ENCODE measurements around the gene UMOD.
"Not testable (repeated sequence)": the region's sequence is repeated elsewhere in the genome, so short reads cannot be mapped to it uniquely, and the experiment has no call there.

The UMOD gene

DNA sequence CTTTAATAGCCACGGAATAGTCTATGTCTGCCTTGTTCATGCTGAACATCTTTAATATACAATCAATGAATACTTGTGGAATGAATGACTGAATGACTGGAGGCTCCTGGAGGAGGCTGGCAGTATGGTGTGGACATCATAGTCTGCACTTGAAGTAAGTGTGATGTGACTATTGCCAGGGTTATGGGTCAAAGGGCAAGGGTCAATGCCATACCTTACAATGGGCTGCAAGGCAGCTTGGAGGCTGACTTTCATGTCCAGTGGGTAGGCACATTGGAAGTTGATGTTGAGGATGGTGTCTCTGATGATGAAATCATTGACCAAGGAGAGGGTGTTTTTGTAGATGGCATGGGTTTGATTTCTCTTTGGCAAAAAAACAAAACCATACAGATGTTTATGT is 33.1 kb downstream of the UMOD start:
- no peak for DNase-seq

DNA sequence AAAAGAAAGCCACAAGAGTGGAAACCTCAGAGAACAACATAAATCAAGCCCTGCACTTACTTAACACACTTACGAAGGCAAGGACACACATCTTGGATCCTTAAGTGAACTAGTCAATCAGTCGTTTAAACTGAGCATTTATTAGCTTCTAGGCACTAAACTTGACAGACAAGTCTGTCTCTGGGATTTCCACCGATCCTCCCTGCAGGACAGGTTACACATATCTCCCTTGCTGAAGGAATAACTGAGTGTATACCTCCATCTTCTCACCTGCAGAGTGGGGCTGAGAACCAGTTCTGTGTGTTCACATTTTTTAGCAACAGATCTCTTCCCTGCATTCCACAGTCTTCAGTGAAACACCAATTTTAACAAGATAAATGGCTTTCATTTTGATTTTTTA is 34.1 kb downstream of the UMOD start:
- no peak for DNase-seq

DNA sequence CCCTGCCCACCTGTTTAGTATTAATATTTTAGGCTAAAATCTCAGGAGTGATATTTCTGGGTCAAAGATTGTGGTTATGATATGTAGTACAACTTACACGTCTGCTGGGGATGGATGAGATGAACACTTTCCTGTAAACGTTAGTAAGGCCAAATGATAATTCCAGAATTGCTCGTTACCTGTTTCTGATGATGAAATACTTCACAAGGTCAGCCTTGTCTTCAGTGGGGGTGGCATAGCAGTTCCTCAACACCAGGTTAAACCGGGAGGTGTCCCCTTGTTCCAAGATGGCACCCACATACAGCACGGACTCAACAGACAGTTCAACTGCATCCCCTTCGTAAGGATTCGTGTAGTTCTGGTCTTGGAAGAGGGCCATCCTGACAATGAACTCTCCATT is 34.5 kb downstream of the UMOD start:
- no peak for DNase-seq

DNA sequence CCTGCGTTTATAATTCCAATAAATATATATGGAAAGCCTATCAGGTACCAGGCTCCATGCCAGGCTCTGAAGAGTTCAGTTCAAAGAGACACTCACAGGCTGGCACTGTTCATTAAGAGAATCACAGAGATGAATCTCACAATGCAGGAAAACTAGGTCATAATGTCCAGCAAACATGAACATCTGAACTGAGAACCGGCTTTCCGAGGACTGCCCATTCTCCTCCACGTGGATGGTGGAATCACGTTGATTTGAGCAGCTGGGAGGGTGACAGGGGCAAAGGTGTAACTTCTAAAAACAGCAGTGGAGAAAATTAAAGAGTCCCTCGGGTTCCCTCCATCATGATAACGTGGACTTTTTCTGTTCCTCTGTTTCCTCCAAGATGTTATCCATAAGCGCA is 35.4 kb downstream of the UMOD start:
- DNase-seq, result no peak

DNA sequence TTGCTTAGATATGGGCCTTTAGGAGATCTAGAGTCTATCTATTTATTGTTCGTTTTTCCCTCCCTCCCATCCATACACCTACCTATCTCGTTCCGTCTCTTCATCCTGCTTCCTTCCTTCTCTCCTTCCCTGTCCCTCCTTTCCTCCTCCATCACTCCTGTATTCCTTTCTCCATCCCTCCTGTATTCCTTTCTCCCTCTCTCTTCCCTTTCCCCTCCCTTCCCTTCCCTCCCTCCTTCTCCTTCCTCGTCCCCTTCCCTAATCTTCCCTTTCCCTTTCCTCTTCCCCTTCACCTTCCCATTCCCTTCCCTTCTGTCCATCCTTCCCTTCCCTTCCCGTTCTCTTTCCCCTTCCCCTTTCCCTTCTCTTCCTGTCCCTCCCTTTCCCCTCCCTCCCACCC is 35.8 kb downstream of the UMOD start:
- no peak for DNase-seq

DNA sequence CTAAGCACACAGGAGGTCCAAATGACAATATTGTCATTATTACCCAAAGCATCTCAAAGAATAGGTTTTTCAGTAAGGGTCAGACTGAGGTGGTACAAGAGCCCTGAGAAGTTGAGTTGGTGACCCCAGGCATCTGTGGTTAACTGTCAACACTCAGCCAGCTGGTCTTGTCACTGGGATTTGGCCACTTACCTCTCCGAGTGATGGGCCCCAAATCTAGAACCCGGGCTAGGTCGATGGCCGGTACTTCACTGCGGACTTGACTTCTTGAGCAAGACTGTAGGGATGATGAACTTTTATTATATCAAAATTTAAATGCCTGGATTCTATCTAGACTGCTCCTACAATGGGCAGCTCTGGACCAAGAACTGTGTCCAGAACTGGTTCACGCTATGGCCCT is 36.8 kb downstream of the UMOD start:
- DNase-seq, result no peak

DNA sequence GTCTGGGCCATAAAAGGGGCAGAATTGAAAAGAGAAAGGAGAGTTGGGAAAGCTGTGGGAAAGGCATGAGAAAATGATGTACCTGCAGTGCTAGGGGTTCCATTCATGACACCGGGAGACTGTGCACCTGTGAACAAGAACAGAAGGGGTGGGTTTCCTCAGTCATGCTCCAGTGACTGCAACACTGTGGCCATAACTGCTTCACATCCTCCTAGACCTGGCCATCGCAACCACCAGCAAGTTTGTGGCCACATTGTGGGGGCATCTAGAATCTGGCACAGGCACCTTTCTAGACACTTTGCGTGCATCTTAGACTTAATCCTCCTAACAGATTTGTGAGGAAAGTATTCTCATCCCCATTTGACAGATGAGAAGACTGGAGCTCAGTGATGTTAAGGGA is 37.9 kb downstream of the UMOD start:
- no peak for DNase-seq

DNA sequence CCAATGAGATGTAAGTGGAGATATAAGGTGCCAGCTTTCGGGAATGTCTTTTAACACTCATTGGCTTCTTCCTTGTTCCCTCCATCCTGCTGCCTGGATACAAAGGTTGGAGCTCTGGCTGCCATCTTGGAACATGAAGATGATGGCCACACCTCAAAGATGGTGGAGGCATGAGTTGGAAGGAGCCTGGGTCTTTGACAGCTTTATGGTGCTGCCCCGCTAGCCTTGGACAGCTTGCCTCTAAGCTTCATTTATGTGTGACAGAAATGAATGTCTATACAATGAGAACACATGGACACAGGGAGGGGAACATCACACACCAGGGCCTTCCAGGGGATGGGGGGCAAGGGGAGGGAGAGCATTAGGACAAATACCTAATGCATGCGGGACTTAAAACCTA is 38.8 kb downstream of the UMOD start:
- no peak for DNase-seq

DNA sequence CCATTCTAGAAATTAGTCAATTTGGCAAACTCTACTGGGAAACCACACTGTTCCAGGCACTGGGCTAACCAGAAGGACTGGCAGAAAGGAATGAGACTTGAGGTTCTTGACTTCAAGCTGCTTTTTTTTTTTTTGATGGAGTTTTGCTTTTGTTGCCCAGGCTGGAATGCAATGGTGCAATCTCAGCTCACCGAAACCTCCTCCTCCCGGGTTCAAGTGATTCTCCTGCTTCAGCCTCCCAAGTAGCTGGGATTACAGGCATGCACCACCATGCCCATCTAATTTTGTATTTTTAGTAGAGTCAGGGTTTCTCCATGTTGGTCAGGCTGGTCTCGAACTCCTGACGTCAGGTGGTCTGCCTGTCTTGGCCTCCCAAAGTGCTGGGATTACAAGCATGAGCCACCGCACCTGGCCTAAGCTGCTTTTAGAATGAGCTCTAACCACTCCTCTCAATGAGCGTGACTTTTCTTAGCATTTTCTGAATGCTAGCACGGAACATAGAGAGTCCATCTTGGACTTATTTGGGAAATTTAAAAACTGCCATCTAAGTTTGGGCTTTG is 39.9 kb downstream of the UMOD start:
- not testable (repeated sequence) for DNase-seq

DNA sequence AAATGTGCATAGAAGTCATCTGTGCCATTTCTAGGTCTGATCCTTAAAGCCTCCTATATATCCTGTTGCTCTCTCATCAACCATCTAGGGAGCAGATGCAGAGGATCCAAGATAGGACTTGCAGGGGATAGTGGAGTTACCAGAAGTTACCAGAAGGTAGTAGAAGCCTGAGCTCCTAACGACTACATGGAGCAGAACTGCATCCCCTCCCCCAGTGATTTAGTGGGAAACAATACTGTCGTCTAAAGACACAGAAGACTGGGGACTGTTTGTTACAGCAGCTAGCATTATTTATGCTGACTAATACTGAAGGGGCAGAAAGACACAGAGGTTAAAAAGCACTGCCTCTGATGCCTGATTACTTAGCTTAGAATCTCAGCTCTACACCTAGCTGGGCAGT is 41.0 kb downstream of the UMOD start:
- no peak for DNase-seq

DNA sequence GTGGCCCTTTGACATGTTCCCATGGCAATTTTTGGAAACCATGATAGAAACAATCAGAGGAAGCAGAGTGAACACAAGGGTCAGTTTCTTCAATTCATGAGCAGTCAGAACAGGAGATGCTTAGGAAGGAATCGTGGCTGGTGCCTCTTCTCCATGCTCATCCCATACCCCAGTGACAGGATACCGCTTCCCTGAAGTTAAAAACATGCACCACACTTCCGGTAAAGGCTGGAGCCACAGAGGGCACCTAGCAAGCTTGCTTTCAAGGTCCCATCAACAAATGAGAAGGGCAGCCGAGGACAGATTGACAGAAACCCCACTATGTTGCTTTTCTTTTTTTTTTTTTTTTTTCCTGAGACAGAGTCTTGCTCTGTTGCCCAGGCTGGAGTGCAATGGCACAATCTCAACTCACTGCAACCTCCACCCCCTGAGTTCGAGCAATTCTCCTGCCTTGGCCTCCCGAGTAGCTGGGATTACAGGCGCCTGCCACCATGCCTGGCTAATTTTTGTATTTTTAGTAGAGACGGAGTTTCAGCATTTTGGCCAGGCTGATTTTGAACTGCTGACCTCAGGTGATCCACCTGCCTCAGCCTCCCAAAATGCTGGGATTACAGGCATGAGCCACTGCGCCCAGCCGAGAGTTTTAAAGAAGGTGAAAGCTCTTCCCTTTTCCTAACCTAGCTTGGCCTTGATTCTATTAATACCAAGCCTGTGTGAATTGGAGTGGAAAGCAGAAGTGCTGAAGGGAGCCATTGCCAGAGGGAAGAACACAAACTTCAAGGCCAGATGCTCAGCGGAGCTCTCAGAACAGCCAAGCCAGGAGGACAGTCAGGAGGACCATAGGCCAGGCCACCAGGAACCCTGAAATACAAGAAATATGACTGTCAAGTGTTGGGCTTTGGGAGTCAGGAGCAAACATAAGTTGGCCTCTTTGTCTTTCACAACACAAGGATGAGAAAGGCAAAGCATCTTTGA is 41.8 kb downstream of the UMOD start:
- no peak for DNase-seq

DNA sequence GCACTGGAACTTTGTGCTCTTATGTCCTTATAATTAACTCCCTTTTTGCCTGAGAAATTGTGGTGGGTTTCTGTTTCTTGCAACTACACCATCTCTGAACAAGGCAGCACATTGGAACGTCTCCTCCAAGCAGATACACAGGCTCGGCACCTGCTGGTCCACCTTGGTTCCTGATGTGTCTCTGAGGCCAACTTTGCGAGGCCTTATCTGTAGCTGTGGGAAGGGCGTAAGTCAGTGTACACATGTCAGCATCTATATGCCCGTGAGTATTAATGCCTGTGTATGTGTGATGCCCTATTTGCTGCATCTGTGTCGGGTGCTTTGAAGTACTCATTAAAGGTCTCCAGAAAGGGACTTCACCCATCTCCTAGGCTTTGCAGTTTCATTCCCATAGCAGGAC is 42.7 kb downstream of the UMOD start:
- DNase-seq, result no peak

DNA sequence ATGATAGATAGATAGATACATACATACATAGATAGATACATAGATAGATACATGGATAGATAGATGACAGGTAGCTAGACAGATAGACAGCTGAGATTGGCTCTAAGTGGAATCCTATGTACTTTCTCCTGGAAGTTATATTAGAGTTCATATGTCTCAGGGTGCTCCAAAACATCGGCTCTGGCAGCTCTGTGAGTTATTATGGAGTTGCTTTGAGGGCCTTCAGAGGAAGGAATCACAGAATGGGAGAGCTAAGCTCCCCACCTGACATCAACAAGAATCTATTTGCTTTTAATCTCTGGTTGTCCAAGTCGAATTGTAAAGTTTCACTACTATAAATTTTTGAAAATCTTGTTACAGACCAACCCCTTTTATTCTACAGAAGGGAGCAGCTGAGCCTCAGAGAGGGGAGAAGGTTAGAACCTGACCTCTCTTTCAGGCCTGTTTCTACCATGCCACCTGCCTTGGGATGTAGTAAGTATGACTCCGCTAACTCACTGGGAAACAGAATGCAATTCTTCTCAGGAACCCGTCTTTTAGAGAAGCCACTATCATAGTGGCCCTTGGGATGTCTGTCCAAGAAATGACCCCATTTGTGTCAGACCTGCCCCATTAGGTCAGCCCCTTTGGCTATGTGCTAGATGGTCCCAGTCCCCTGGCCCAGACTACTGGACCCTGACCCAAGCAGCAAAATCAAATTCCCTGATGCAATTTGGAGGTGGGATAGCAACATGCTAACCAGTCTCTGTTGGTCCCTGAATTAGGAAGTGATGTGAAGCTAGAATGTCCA is 43.5 kb downstream of the UMOD start:
- DNase-seq, result no peak

DNA sequence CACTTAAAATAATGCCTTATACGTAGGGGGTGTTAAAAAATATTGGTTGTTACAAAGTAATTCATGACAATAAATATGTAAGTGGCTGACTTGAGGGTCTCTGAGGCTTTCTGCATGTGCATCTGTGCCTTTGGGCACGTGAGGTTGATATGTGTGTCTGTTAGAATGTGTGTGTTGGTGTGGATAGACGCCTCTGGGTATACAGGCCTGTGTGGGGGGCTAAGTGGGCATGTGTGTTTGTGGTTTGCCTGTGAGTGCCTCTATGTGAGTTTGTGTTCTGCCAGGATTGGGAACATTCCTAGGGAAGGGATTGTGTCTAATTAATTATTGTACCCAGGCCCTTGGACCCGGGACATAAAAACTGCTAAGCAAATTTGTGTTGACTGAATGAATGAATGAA is 44.2 kb downstream of the UMOD start:
- DNase-seq, result no peak

DNA sequence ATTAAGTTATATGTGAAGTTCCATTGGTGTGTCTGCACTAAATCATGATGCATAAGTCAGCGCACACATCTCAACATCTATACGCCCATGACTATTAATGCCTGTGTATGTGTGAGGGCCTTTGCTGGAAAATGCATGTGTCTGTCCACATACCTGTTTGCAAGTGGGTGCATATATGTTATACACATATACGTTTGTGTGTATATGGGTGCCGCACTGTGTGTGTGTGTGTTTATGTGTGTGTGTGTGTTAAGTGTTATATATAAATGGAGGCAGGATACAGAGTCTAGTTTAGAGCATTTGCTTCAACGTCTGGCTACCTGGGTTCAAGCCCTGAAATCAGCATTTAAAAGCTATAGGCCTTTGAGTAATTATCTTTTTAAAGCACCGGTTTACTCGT is 44.7 kb downstream of the UMOD start:
- no peak for DNase-seq

DNA sequence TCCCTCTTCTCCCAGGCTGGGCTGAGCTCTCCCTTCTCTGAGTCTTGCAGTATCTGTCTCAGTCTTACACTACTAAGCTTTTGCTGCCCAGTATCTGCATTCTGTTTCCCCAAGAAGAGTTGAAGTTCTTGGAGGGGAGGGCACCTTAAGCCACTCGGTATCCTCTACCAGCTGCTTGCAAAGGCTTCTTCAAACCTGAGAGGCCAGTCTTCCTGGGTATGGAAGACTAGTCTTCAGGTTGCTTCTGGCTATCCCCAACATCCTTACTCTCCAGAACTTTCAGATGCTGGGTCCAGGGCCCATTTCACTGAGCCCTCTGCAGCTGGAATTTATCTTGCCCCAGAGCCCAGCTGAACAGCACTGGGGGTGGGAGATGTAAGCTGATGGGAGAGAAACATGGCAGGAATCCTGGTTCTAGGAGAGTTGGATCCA is 45.3 kb downstream of the UMOD start:
- no peak for DNase-seq

DNA sequence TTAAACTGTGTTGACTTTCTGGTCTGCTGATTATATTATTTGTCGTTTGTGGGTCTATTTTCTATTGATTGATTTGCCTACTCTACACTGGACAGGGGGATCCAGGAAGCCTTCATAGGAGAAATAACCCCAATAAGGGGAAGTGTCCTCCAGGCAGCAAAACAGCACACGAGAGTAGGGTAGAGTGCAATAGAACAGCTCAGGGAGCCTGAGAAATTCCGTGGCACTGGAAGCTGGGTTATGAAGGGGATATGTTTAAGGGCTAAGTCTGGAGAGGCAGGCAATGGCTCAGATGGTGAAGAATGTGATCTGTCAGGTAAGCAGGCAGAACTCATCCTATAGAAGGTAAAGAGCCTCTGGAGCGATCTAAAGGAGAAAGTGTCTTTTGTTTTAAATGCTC is 46.1 kb downstream of the UMOD start:
- no peak for DNase-seq

DNA sequence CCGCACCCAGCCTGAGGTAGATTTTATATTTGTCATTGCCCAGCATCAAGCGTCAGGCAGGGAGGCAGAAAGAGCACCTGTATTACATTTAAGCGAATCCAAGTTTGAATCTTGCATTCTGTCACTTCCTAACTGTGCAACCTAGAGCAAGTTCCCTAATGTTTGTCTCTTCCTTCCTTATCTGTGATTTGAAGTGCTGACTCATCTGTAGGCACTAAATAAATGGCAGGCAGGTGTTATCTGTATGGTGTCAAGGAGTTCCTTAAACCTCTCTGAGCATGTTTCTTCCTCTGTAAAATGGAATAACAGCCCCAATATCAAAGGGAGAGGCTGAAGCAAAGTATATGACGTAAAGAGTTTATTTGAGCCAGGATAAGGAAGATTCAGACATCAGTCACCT is 49.5 kb downstream of the UMOD start:
- no peak for DNase-seq

DNA sequence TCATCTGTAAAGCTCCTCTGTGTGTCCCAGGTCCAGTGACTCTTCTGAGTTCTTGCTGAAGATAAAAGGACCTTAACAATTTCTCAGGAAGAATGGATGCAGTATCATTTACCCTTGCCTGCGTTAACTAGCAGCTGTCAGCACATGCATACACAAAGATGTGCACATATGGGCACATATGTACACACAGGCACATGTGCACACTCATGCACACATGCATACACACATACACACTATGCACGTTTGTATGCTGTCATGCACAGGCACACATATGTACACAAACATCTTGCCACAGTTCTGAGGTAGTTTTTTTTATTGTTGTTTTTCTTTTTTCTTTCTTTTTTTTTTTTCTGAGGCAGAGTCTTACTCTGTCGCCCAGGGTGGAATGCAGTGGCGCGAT is 50.1 kb downstream of the UMOD start:
- no peak for DNase-seq

DNA sequence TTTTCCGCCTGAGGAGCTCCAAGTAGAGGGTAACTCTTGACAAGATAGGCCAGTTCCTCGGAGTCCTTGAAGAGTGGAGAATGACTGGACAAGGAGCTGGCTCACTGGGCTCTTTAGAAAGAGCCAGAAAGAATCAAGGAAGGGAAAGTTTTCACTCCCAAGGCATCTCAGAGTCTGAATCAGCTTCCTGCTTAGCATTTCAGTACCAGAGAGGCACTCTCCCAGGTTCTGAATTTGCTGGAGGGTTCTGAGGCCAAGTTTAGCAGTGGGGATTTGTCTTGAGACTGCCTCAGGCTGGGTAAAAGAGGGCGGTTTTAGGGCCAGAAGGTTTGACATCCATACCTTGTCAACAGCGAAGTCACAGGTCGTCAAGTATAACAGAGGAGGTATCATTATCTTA is 50.7 kb downstream of the UMOD start:
- DNase-seq, result no peak

DNA sequence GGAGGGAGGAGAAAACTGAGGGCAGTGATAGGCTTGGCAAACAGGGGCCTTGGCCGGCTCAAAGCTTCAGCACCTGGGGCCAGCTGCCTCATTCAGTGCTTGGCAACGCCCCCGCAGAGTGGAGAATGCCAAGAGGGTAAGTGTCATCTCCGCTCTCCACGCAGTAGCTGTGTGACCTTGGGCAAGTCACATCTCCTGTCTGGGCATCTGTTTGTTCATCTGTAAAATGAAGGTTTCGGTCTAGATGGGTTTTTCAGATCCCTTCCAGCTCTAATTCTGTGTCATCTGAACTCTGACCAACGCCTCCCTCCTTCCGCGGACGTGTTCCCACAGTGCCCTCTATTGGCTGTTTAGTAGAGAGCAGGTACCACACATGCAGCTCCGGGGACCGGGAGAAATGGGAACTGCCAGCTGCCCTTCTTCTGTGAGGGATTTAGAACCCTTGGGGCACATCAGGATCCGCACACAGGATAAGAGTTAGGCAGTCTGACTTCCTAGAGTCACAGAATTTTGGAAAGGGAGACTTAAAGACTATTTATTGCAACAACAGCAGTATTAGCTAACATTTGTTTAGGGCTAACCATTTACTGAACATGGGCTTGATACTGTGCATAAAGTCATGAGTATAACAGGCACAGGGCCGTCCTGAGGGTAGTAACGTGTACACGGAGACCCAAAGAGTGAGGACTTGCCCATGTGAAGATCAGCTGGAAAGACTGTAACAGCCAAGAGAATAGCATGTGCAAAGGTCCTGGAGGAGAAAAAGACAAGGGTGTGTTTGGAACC is 52.0 kb downstream of the UMOD start:
- DNase-seq, result no peak

DNA sequence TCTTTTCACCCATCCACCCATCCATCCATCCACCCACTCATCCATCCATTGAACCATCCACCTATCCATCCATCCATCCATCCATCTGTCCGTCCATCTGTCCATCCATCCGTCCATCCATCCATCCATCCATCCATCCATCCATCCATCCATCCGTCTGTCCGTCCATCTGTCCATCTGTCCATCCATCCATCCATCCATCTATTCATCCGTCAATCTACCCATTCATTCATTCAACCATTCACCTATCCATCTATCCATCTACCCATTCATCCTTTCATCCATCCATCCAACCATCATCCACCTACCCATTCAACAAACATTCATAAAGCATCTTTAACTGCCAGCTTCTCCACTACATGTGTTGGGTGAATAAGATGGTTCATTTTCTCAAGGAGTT is 54.1 kb downstream of the UMOD start:
- no peak for DNase-seq
